M059J (cell line): ENCODE data around the gene LATS2. TPM values are rescaled to one million over a fixed set of nuclear protein-coding genes. Genes with fewer than 3 reads are reported as not detected.

Experiments used
- total RNA-seq: library from RNA; depleted of rRNA; stranded (reverse); fragments of >200 nt; shearing (Covaris generic); gene quantifications from 2 replicates; pipeline ENCODE4 v1.2.3, GENCODE V29; 2014; rRNA removed

Gene LATS2
- total RNA-seq, 1 experiment from 2014 or later: 9.9 TPM

Other genes starting within 250 kb of the LATS2 start
- gene XPO4, start 158.8 kb downstream of the LATS2 start, total RNA-seq: 11.1 and 19.7 TPM in 2 replicates
- gene SAP18, start 78.5 kb upstream of the LATS2 start, total RNA-seq: 70.0 and 85.1 TPM in 2 replicates
- 37.2 and 39.2 TPM in 2 replicates for gene SKA3, start 115.0 kb upstream of the LATS2 start, total RNA-seq
- gene MRPL57, start 115.1 kb upstream of the LATS2 start, total RNA-seq: 40.6 and 44.4 TPM in 2 replicates